Immature natural killer cell (primary cell): ENCODE data around the gene HOMER3. TPM values are rescaled to one million over a fixed set of nuclear protein-coding genes. Genes with fewer than 3 reads are reported as not detected.
A peak's percentile ranks its signal among the peaks of the same experiment; 100 is the strongest.

Experiments
- DNase-seq, 3 donors: peaks; one replicate each; pipeline ENCODE4 v3.0.0; 2022; ENCODE audit warnings: mixed read lengths in 1 of 3
- H3K27ac Mint-ChIP-seq, 6 donors: one replicate each; pipeline ENCODE4 v1.8.0; 2020; ENCODE audit warnings: mixed read lengths in 6 of 6, mild to moderate bottlenecking in 5 of 6, inconsistent platforms in 4 of 6, moderate library complexity in 3 of 6
- H3K27me3 Mint-ChIP-seq, 3 donors: one replicate each; pipeline ENCODE4 v1.8.0; 2020 to 2021; ENCODE audit warnings: low read depth in 3 of 3, mild to moderate bottlenecking in 3 of 3, mixed read lengths in 3 of 3, moderate library complexity in 3 of 3, inconsistent platforms in 1 of 3
- H3K36me3 Mint-ChIP-seq, 3 donors: one replicate each; pipeline ENCODE4 v1.8.0; 2020; ENCODE audit warnings: mixed read lengths in 3 of 3, inconsistent platforms in 2 of 3, mild to moderate bottlenecking in 2 of 3
- H3K4me1 Mint-ChIP-seq, 2 donors: one replicate each; pipeline ENCODE4 v1.8.0; 2020; ENCODE audit warnings: inconsistent platforms in 2 of 2, mild to moderate bottlenecking in 2 of 2, mixed read lengths in 2 of 2, moderate library complexity in 1 of 2
- H3K4me3 Mint-ChIP-seq, 5 donors: one replicate each; pipeline ENCODE4 v1.8.0; 2020; ENCODE audit warnings: mild to moderate bottlenecking in 5 of 5, mixed read lengths in 5 of 5, inconsistent platforms in 3 of 5, moderate library complexity in 3 of 5
- H3K9me3 Mint-ChIP-seq, 6 donors: one replicate each; pipeline ENCODE4 v1.8.0; 2020; ENCODE audit warnings: mild to moderate bottlenecking in 6 of 6, mixed read lengths in 6 of 6, inconsistent platforms in 4 of 6, moderate library complexity in 3 of 6
- polyA plus RNA-seq, 3 donors: library from polyadenylated mRNA; unstranded; fragments of 300-500 nt; fragmentation: Illumina TruSeq; gene quantifications; one replicate each; pipeline ENCODE4 v1.2.3, GENCODE V29; 2021

Gene HOMER3
- polyA plus RNA-seq, 3 donors from 2014 or later: 0.47 TPM; not detected in 2

DNA sequence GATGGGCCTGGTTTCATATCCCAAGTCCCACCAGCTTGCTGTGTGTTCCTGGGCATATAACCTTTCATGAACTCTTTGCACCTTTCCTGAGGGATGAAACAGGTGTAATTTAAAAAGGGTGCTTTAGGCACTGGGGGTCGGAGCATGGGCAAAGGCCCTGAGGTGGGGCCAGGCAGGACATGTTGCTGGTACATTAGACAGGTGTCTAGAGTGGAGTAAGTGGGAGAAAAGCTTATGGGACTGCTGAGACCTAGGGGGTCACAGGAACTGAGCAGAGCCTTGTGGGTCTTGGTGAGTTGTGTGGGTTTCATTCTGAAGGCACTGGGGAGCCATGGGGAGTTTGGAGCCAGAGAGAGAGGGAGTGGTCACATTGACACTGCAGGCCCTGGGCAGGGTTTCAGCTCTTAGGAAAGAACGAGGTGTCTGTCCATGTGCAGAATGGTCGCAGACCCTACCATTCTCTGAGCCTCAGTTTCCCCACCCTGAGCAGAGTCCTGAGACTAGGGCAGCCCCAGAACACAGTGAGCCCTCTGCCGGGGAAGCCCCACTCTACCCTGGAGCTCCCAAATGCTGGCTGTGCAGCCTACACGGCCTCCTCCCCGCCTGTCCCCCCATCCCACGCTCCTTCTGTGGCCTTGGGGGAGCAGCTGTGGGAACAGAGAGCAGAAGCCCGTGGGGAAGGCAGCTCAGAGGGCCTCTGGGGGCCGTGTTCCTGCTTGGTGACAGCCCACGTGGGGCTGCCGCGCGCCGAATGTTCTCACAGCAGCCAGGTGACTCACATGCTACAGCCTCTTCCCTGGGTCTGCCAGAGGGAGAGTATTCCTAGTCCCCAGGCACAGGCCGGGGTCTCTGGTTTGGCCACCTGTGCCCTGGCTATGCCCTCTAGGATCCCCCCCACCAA is 7.3 kb upstream of the HOMER3 start:
- Mint-ChIP-seq H3K4me3 (peak overlapping the region in 1 of 5 donors; percentile 30), H3K27ac (no peak overlapping the region), H3K9me3 (no peaks in the 10 kb centered on the region), H3K4me1 (peaks cover 6 to 12% of the 10 kb centered on the region in 2 donors), H3K27me3 (peaks cover 5 to 12% (median 11%) of the 10 kb centered on the region in 3 donors), H3K36me3 (no peaks in the 10 kb centered on the region)
- no peak for DNase-seq

GRCh38 chr19:18946918-18947317 is 5.9 kb upstream of the HOMER3 start:
- Mint-ChIP-seq H3K4me1 (peaks cover 6 to 16% of the 10 kb centered on the region in 2 donors), H3K4me3 (no peak overlapping the region), H3K9me3 (no peaks in the 10 kb centered on the region), H3K36me3 (no peaks in the 10 kb centered on the region), H3K27me3 (peaks cover 13 to 18% (median 16%) of the 10 kb centered on the region in 3 donors), H3K27ac (no peak overlapping the region)
- no peak for DNase-seq

DNA sequence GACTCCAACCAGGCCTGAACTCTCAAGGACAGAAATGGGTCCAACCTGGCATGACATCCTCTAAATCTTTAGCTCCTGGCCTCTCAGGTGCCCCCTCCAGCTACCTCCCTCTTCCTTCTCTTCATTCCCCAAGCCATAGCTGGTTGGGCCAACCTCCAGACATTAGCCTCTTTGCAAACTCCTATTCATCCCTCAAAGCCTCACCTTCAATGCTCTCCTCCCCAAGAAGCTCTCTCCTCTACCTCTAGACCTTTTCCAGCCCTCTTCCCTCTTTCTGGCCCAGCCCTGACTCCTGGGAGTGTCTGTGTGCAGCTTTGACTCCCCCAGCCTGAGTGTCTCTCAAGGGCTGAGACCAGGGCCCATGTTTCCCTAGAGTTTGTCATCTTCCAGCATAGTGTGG is 5.3 kb upstream of the HOMER3 start:
- no peaks in the 10 kb centered on the region for H3K9me3 Mint-ChIP-seq
- no peak for DNase-seq
- no peak overlapping the region for H3K27ac Mint-ChIP-seq
- H3K4me1 Mint-ChIP-seq: peaks cover 6 to 18% of the 10 kb centered on the region in 2 donors
- H3K36me3 Mint-ChIP-seq: no peaks in the 10 kb centered on the region
- H3K27me3 Mint-ChIP-seq: peaks cover 14 to 24% (median 18%) of the 10 kb centered on the region in 3 donors
- no peak overlapping the region for H3K4me3 Mint-ChIP-seq

DNA sequence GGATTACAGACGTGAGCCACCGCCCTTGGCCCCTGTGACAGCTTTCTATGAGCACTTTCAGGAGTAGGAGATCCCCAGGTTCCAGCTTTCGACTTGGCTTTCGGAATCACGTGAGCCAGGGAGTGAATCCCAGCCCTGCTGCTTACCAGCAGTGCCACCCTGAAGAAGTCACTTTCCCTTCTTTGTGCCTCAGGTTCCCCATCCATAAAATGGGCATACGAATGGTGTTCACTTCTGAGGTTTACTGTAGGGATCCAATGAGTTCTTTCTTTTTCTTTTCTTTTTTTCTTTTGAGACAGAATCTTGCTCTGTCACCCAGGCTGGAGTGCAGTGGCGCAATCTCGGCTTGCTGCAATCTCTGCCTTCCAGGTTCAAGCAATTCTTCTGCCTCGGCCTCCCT is 4.3 kb upstream of the HOMER3 start:
- DNase-seq: no peak
- no peak overlapping the region for H3K4me3 Mint-ChIP-seq
- no peak overlapping the region for H3K27ac Mint-ChIP-seq
- H3K9me3 Mint-ChIP-seq: no peaks in the 10 kb centered on the region
- H3K4me1 Mint-ChIP-seq: peaks cover 6 to 22% of the 10 kb centered on the region in 2 donors
- no peaks in the 10 kb centered on the region for H3K36me3 Mint-ChIP-seq
- peaks cover 16 to 27% (median 21%) of the 10 kb centered on the region in 3 donors for H3K27me3 Mint-ChIP-seq

GRCh38 chr19:18943465-18943864 is 2.4 kb upstream of the HOMER3 start:
- Mint-ChIP-seq H3K9me3 (no peaks in the 10 kb centered on the region), H3K27ac (no peak overlapping the region), H3K36me3 (no peaks in the 10 kb centered on the region), H3K27me3 (peaks cover 22 to 28% (median 23%) of the 10 kb centered on the region in 3 donors), H3K4me3 (no peak overlapping the region), H3K4me1 (peaks cover 0 to 18% of the 10 kb centered on the region in 2 donors)
- DNase-seq: no peak

- Mint-ChIP-seq H3K9me3 (no peaks in the 10 kb centered on the region), H3K4me3 (peak overlapping the region; percentile 5 to 60 (median 52)), H3K27me3 (peaks cover 23 to 29% (median 23%) of the 10 kb centered on the region in 3 donors), H3K27ac (no peak overlapping the region), H3K4me1 (peaks cover 0 to 18% of the 10 kb centered on the region in 2 donors), H3K36me3 (no peaks in the 10 kb centered on the region)
- DNase-seq: no peak
Observed at GRCh38 chr19:18942692-18943091, 1.7 kb upstream of the HOMER3 start.

GRCh38 chr19:18941628-18942354 is 774 bp upstream of the HOMER3 start:
- no peak overlapping the region for H3K27ac Mint-ChIP-seq
- DNase-seq: no peak
- peak overlapping the region; percentile 21 to 57 (median 42) for H3K4me3 Mint-ChIP-seq
- H3K4me1 Mint-ChIP-seq: peaks cover 0 to 17% of the 10 kb centered on the region in 2 donors
- H3K27me3 Mint-ChIP-seq: peaks cover 24 to 31% (median 26%) of the 10 kb centered on the region in 3 donors
- no peaks in the 10 kb centered on the region for H3K36me3 Mint-ChIP-seq
- no peaks in the 10 kb centered on the region for H3K9me3 Mint-ChIP-seq

GRCh38 chr19:18939922-18940768 is 872 bp downstream of the HOMER3 start:
- H3K27me3 Mint-ChIP-seq: peaks cover 21 to 24% (median 22%) of the 10 kb centered on the region in 3 donors
- no peak for DNase-seq
- peak overlapping the region in 1 of 6 donors; percentile 34 for H3K27ac Mint-ChIP-seq
- no peaks in the 10 kb centered on the region for H3K9me3 Mint-ChIP-seq
- H3K36me3 Mint-ChIP-seq: no peaks in the 10 kb centered on the region
- H3K4me3 Mint-ChIP-seq: peak overlapping the region; percentile 58 to 69 (median 62)
- H3K4me1 Mint-ChIP-seq: peaks cover 0 to 16% of the 10 kb centered on the region in 2 donors

GRCh38 chr19:18939163-18939562 is 1.9 kb downstream of the HOMER3 start:
- no peaks in the 10 kb centered on the region for H3K9me3 Mint-ChIP-seq
- peaks cover 21 to 29% (median 27%) of the 10 kb centered on the region in 3 donors for H3K27me3 Mint-ChIP-seq
- H3K4me1 Mint-ChIP-seq: peaks cover 0 to 18% of the 10 kb centered on the region in 2 donors
- H3K27ac Mint-ChIP-seq: no peak overlapping the region
- DNase-seq: no peak
- H3K36me3 Mint-ChIP-seq: no peaks in the 10 kb centered on the region
- H3K4me3 Mint-ChIP-seq: peak overlapping the region; percentile 53 to 69 (median 62)

GRCh38 chr19:18933297-18933696 is 7.7 kb downstream of the HOMER3 start:
- no peak for DNase-seq
- no peaks in the 10 kb centered on the region for H3K9me3 Mint-ChIP-seq
- H3K27me3 Mint-ChIP-seq: peaks cover 4 to 18% (median 13%) of the 10 kb centered on the region in 3 donors
- no peaks in the 10 kb centered on the region for H3K36me3 Mint-ChIP-seq
- H3K4me1 Mint-ChIP-seq: peaks cover 5 to 9% of the 10 kb centered on the region in 2 donors
- no peak overlapping the region for H3K27ac Mint-ChIP-seq
- peak overlapping the region in 2 of 5 donors; percentile 10 to 29 for H3K4me3 Mint-ChIP-seq

DNA sequence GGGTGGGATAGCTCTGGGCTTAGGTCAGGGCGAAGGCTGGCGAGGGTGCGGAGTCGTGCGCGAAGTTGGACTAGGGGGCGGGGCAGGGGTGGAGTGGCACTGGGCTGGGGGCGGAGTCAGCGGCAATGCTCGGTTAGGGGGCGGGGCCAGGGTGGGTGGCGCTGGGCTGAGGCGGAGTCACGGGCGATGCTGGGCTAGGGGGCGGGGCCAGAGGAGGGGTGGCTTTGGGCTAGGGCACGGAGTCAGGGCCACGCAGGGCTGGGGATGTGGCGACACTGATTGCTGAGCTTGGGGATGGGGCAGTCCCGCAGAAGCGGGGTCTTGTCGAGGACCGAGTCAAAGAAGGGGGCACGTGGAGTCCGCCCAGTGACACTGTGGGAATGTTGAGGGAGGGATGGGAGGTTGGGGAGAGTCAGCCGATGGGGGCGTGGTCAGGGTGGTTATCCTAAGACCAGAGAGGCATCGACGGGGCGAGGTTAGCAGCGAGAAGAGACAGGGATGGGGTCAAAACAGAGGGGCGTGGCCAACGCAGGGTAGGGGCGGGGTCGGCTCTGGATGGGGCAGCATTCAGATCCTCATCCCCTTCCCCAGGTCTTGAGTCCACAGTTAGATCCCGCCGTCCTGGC is 8.7 kb downstream of the HOMER3 start:
- Mint-ChIP-seq H3K27me3 (peaks cover 4 to 15% (median 8%) of the 10 kb centered on the region in 3 donors), H3K4me3 (peak overlapping the region; percentile 62 to 83 (median 66))

DNA sequence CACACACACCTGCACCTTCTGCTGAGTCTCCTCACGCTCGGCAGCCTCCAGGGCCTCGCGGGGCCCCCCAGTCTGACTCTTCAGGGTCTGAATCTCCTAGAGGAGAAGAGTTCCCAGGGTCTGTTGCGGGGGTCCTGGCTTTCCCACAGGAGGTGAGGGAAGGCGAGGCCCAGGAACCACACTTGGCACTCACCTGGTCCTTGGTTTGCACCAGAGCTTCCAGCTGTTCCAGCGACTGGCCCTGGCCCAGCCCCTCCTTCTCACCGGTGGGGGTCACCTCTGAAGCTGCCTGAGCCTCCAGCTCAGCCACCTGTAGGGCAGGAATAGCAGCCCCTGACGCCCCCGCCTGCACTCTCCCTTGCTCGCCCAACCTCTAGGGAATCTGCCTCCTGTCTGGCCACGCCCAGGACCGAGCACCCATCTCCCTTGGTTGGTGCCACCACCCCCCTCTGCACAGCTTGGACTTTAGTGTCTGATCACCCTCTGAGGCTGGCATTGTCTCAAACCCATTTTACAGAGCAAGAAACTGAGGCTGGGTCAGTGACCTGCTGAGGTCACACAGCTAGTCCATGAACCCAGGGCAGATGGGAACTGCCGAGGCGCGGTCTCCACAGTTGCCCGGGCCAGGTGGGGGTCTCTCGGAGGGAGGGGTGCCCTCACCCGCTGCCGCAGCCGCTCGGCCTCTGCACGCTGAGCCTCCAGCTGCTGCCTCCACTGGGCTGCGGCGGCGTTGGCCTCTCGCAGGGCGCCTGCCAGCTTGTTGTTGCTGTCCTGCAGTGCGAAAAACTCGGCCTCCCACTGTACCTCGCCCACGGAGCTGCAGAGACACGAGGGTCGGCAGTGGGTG is 9.5 kb downstream of the HOMER3 start:
- Mint-ChIP-seq H3K4me1 (peaks cover 5 to 9% of the 10 kb centered on the region in 2 donors), H3K9me3 (no peaks in the 10 kb centered on the region), H3K27me3 (peaks cover 3 to 15% (median 8%) of the 10 kb centered on the region in 3 donors), H3K4me3 (no peak overlapping the region), H3K27ac (no peak overlapping the region), H3K36me3 (peaks cover 0 to 3% (median 0%) of the 10 kb centered on the region in 3 donors)
- DNase-seq: no peak

More for the DNA sequence above, 8.7 kb downstream of the HOMER3 start:
- Mint-ChIP-seq H3K4me1 (peaks cover 5 to 9% of the 10 kb centered on the region in 2 donors), H3K36me3 (peaks cover 0 to under 1% (median 0%) of the 10 kb centered on the region in 3 donors), H3K27ac (peak overlapping the region in 1 of 6 donors; percentile 40), H3K9me3 (no peaks in the 10 kb centered on the region)
- DNase-seq: peak; percentile 57 to 60 (median 59)
